HFF-Myc (cell line): ENCODE results near the gene PLA1A.

Experiments used
- DNase-seq: peaks from one replicate; pipeline ENCODE4 v3.0.0-alpha.2; 2011; ENCODE audit warnings: low read depth; ENCODE audit errors: extremely low read depth
- H3K4me3 ChIP-seq: replicated peaks from 2 replicates; pipeline ENCODE4 v1.5.1; 2011; ENCODE audit warnings: low read depth, mild to moderate bottlenecking, control low read depth, low read length
- CTCF ChIP-seq: IDR thresholded peaks from 2 replicates; pipeline ENCODE4 v1.5.1; 2012; ENCODE audit warnings: mild to moderate bottlenecking, low read depth, low read length, control low read depth; ENCODE audit errors: missing control alignments

PLA1A gene

GRCh38 chr3:119602676-119603075 is 5.0 kb downstream of the PLA1A start:
- H3K4me3 ChIP-seq: no peak overlapping the region
- no peak for TF ChIP-seq CTCF
- DNase-seq: no peak

- no peak for TF ChIP-seq CTCF
- DNase-seq: no peak
- no peak overlapping the region for H3K4me3 ChIP-seq
These were observed 7.2 kb downstream of the PLA1A start for GRCh38 chr3:119604878-119605277.

GRCh38 chr3:119608405-119609000 is 10.8 kb downstream of the PLA1A start:
- H3K4me3 ChIP-seq: no peak overlapping the region
- no peak for DNase-seq

GRCh38 chr3:119609301-119609700 is 11.6 kb downstream of the PLA1A start:
- DNase-seq: no peak
- no peak overlapping the region for H3K4me3 ChIP-seq
- TF ChIP-seq CTCF: no peak

More at GRCh38 chr3:119608405-119609000, 10.8 kb downstream of the PLA1A start:
- no peak for TF ChIP-seq CTCF

GRCh38 chr3:119611664-119612063 is 14.0 kb downstream of the PLA1A start:
- H3K4me3 ChIP-seq: no peak overlapping the region
- no peak for TF ChIP-seq CTCF
- no peak for DNase-seq

GRCh38 chr3:119613201-119613600 is 15.5 kb downstream of the PLA1A start:
- TF ChIP-seq CTCF: no peak
- no peak for DNase-seq
- H3K4me3 ChIP-seq: no peak overlapping the region

- no peak for TF ChIP-seq CTCF
- no peak overlapping the region for H3K4me3 ChIP-seq
- no peak for DNase-seq
These were observed 16.2 kb downstream of the PLA1A start for GRCh38 chr3:119613872-119614271.
